ENCODE data around the gene CNDP1.

DNA sequence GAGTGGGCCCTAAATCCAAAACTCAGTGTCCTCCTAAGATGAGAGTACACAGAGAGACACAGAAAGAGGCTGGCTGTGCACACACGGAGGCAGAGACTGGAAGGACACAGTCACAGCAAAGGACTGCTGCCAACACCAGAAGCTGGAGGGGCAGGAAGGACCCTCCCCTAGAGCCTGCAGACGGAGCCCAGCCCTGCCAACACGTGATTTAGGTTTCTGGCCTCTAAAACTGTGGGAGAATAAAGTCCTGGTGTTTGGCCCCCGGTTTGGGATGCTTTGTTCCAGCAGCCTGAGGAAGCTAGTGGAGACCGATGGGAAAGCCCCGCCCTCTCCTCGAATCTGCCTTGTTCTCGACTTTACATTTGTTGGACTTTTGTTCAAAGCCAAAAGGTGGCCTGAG, 10.6 kb downstream of the CNDP1 start:
- TF ChIP-seq, protein P1, sequence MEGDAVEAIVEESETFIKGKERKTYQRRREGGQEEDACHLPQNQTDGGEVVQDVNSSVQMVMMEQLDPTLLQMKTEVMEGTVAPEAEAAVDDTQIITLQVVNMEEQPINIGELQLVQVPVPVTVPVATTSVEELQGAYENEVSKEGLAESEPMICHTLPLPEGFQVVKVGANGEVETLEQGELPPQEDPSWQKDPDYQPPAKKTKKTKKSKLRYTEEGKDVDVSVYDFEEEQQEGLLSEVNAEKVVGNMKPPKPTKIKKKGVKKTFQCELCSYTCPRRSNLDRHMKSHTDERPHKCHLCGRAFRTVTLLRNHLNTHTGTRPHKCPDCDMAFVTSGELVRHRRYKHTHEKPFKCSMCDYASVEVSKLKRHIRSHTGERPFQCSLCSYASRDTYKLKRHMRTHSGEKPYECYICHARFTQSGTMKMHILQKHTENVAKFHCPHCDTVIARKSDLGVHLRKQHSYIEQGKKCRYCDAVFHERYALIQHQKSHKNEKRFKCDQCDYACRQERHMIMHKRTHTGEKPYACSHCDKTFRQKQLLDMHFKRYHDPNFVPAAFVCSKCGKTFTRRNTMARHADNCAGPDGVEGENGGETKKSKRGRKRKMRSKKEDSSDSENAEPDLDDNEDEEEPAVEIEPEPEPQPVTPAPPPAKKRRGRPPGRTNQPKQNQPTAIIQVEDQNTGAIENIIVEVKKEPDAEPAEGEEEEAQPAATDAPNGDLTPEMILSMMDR (IDR thresholded peaks at IDR 0.05), result no peak
- no peak for TF ChIP-seq ZFX (IDR thresholded peaks at IDR 0.05; ENCODE audit: borderline replicate concordance)

Measured in 22Rv1 (cell line).